Suprapubic skin (tissue), 4 donors: ENCODE data around the gene ZFYVE28. TPM values are rescaled to one million over a fixed set of nuclear protein-coding genes. Genes with fewer than 3 reads are reported as not detected.
A peak's percentile ranks its signal among the peaks of the same experiment; 100 is the strongest.

Experiments used
- DNase-seq, 2 donors: peaks; one replicate each; pipeline ENCODE4 v3.0.0-alpha.2; 2019; ENCODE audit warnings: low spot score in 2 of 2
- H3K27ac ChIP-seq: fragments of 200-600 bp; sonication (generic); one replicate; pipeline ENCODE4 v1.5.1; 2019
- H3K27me3 ChIP-seq: fragments of 200-600 bp; sonication (generic); one replicate; pipeline ENCODE4 v1.5.1; 2019
- H3K36me3 ChIP-seq: fragments of 200-600 bp; sonication (generic); one replicate; pipeline ENCODE4 v1.5.1; 2019
- H3K4me1 ChIP-seq: fragments of 200-600 bp; sonication (generic); one replicate; pipeline ENCODE4 v1.5.1; 2019
- H3K4me3 ChIP-seq: fragments of 200-600 bp; sonication (generic); one replicate; pipeline ENCODE4 v1.5.1; 2019; ENCODE audit warnings: mild to moderate bottlenecking
- H3K9me3 ChIP-seq: fragments of 200-600 bp; sonication (generic); one replicate; pipeline ENCODE4 v1.5.1; 2019
- EP300 ChIP-seq: sonication (generic); formaldehyde crosslinking; IDR thresholded peaks from one replicate; pipeline ENCODE4 v1.6.1; 2017; ENCODE audit warnings: antibody characterized with exemption
- POLR2A ChIP-seq, 2 donors: fragments of 450-650 bp; IDR thresholded peaks; one replicate each; pipeline ENCODE4 v1.6.1; 2017; ENCODE audit warnings: antibody characterized with exemption in 2 of 2, mild to moderate bottlenecking in 2 of 2, moderate library complexity in 2 of 2
- POLR2AphosphoS5 ChIP-seq, 3 donors: sonication (generic); formaldehyde crosslinking; IDR thresholded peaks; one replicate each; pipeline ENCODE4 v1.6.1; 2017; ENCODE audit warnings: antibody characterized with exemption in 3 of 3
- WGBS: methylation state at CpG from one replicate; pipeline ENCODE4 v1.1.5; 2018; 5-methylcytosine and 5-hydroxymethylcytosine counted together
- total RNA-seq, 4 donors: library from RNA; depleted of rRNA; stranded (reverse); fragments of >200 nt; gene quantifications; one replicate each; pipeline ENCODE4 v1.1.0, GENCODE V29; 2016
- TF ChIP-seq, protein P1 (sequence below), 2 donors: fragments of 200-600 bp in 1 of 2; fragments of 450-650 bp in 1 of 2; sonication (generic) in 1 of 2; IDR thresholded peaks; one replicate each; pipeline ENCODE4 v1.5.1; 2016 to 2019; ENCODE audit warnings: antibody characterized with exemption in 2 of 2, mild to moderate bottlenecking in 1 of 2, moderate library complexity in 1 of 2

ZFYVE28 gene
- total RNA-seq, 4 donors from 2014 or later, result 7.6 to 21.3 (median 9.9) TPM

DNA sequence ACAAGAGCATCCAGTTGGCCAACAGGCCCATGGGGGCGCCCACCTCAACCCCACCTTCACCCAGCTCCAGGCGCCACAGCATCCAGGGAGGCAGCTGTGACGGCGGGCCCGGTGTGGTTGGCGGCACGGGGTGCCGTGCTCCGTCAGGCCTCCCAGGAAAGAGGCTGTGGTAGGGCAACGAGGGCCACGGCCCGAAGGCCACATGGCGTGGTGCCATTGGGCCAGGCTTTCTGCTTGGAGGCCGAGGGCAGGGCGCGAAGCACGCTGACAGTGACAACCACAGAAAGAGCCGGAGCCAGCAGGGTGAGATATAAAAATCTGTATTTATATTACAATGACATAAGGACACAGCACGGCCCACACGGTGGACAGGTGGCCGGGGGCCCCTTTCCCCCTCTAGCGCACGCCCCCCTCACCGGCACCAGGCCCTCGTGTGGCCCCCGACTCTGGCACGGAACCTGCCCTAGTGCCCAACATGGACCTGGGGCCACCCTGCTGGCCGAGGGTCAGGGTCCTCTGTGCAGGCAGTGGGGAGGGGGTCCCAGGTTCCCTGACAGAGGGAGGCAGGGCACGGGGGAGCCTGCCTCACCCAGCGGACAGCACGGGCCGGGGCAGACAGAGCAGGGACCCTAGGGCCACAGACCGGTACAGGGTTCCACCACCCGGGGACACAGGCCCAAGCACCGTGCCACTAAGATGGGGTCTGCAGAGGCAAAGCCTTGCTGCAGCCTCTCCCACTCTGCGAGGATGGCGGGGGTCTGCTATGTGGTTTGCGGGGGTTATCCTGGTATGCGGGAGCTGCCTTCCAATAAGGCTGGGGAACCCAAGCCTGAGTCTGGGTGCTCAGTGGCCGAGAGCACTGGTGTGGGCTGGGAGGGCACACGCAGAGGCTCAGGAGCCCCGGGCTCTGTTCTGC is 171.1 kb downstream of the ZFYVE28 start:
- Histone ChIP-seq H3K4me1 (peaks cover 12% of the 10 kb centered on the region), H3K27ac (no peak overlapping the region), H3K9me3 (no peaks in the 10 kb centered on the region), H3K27me3 (no peaks in the 10 kb centered on the region), H3K4me3 (no peak overlapping the region), H3K36me3 (peaks cover 52% of the 10 kb centered on the region)
- DNase-seq, result peak; percentile 61 to 72
- TF ChIP-seq POLR2AphosphoS5 (IDR thresholded peaks at IDR 0.05) (no peak), POLR2A (IDR thresholded peaks at IDR 0.05) (no peak), EP300 (no peak)
- TF ChIP-seq, protein P1, sequence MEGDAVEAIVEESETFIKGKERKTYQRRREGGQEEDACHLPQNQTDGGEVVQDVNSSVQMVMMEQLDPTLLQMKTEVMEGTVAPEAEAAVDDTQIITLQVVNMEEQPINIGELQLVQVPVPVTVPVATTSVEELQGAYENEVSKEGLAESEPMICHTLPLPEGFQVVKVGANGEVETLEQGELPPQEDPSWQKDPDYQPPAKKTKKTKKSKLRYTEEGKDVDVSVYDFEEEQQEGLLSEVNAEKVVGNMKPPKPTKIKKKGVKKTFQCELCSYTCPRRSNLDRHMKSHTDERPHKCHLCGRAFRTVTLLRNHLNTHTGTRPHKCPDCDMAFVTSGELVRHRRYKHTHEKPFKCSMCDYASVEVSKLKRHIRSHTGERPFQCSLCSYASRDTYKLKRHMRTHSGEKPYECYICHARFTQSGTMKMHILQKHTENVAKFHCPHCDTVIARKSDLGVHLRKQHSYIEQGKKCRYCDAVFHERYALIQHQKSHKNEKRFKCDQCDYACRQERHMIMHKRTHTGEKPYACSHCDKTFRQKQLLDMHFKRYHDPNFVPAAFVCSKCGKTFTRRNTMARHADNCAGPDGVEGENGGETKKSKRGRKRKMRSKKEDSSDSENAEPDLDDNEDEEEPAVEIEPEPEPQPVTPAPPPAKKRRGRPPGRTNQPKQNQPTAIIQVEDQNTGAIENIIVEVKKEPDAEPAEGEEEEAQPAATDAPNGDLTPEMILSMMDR (IDR thresholded peaks at IDR 0.05), result no peak
- WGBS, result 91% methylated on average over 14 of the region's 42 CpGs

DNA sequence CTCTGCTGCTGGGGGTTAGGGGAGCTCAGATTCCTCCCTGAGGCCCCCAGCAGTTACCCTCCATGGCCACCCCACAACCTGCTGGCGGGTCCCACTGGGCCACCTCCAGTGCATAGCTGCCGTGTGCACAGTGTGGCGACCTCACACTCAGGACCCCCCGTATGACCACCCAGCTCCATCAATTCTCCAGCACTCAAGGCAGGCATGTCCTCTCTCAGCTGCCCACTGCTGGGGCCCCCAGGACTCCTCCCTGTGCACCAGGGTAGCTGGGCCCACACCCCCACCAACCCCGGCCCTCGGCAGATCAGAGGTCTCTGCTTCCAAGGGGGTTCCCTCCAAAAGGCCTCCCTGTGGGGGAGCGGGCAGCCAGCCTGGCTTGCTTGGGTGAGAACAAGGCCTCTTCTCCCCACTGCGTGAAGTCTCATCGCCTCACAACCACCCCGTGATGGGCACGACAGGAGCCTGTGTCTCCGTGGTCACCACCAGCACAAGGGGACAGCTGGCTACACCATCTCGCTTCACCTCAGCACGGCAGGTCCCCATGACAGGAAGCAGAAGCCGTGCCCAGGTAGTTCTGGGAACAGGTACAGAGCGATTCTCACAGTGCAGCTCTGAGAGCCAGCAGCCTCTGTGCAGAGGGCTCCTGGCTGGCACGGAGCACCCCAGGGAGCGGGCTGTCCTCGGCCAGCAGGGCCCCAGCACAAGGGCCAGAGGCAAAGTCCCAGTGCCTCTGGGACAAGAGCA is 171.9 kb downstream of the ZFYVE28 start:
- no peaks in the 10 kb centered on the region for H3K27me3 ChIP-seq
- no peak overlapping the region for H3K27ac ChIP-seq
- H3K4me1 ChIP-seq, result peaks cover 14% of the 10 kb centered on the region
- H3K9me3 ChIP-seq, result no peaks in the 10 kb centered on the region
- peaks cover 43% of the 10 kb centered on the region for H3K36me3 ChIP-seq
- no peak for TF ChIP-seq EP300
- TF ChIP-seq, protein P1 (IDR thresholded peaks at IDR 0.05), result no peak
- no peak for TF ChIP-seq POLR2A (IDR thresholded peaks at IDR 0.05)
- no peak for TF ChIP-seq POLR2AphosphoS5 (IDR thresholded peaks at IDR 0.05)
- 91% methylated on average over 11 of the region's 19 CpGs for WGBS
- peak in 1 of 2 donors; percentile 71 for DNase-seq
- H3K4me3 ChIP-seq, result no peak overlapping the region

DNA sequence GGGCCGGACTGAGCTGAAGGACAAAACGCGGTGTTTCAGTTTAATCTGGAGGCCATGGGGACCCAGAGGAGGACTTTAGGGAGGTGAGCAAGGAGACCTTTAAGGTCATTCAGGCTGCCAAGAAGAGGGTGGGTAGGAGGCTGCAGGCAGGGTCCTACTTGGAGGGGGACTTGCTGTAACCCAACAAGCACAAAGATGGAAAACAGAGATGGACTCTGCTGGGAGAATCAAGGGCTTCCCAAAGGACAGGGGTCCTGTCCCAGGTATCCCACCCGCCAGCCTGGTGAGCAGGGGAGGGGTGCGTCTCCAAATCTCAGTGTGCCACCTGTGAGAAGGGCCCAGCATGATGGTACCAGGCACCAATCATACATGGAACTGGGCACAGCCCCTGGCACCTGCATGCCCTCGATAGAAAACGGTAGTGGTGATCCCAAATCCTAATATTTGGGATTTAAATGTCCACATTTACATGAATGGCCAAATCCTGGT is 172.6 kb downstream of the ZFYVE28 start:
- DNase-seq, result peak in 1 of 2 donors; percentile 58
- no peaks in the 10 kb centered on the region for H3K9me3 ChIP-seq
- no peak overlapping the region for H3K27ac ChIP-seq
- peaks cover 36% of the 10 kb centered on the region for H3K36me3 ChIP-seq
- H3K27me3 ChIP-seq, result no peaks in the 10 kb centered on the region
- 79% methylated on average over 7 of the region's 7 CpGs for WGBS
- no peak for TF ChIP-seq EP300
- no peak for TF ChIP-seq POLR2A (IDR thresholded peaks at IDR 0.05)
- TF ChIP-seq, protein P1 (IDR thresholded peaks at IDR 0.05), result no peak
- no peak for TF ChIP-seq POLR2AphosphoS5 (IDR thresholded peaks at IDR 0.05)
- peaks cover 20% of the 10 kb centered on the region for H3K4me1 ChIP-seq
- no peak overlapping the region for H3K4me3 ChIP-seq

DNA sequence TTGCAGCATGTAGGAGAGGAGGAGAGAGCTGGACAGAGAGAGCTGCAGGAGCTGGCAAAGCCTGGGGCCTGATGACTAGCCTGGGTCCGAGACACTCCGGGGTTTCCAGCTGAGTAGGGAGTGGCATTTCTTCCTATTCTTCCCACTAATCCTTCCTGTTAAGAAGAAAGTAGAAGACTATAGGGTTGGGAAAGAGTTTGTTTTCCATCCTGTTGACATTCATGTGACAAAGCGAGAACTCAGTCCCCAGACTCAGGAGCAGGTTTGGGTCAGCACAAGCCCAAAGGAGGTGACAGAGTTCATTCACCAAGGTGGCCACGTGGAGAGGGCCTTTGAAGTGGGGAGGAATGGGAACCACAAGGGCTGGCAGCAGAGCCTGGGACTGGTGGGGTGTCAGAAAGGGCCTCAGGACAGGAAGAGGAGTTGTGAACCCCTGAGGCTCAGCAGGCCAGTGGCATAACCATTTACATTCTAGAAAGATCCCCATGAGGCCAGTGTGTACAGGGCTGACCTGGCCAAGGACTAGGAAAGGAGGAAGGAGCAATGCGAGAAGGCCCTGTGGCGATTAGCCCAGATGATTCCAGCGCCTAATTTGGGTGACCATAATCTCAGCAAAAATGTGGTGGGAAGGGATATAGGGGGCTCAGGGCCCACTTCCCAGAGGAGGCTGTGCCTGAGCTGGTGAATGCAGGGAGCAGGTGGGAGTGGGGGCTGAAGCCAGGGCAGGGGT is 173.2 kb downstream of the ZFYVE28 start:
- peaks cover 26% of the 10 kb centered on the region for H3K4me1 ChIP-seq
- no peaks in the 10 kb centered on the region for H3K9me3 ChIP-seq
- no peak overlapping the region for H3K4me3 ChIP-seq
- DNase-seq, result peak in 1 of 2 donors; percentile 77
- TF ChIP-seq, protein P1 (IDR thresholded peaks at IDR 0.05), result no peak
- no peak for TF ChIP-seq POLR2A (IDR thresholded peaks at IDR 0.05)
- TF ChIP-seq POLR2AphosphoS5 (IDR thresholded peaks at IDR 0.05), result no peak
- TF ChIP-seq EP300, result no peak
- no peaks in the 10 kb centered on the region for H3K27me3 ChIP-seq
- WGBS, result 54% methylated on average over 7 of the region's 7 CpGs
- peaks cover 30% of the 10 kb centered on the region for H3K36me3 ChIP-seq
- peak overlapping the region; percentile 3 for H3K27ac ChIP-seq
